ENCODE results near the gene ALG10B.
"Not testable (repeated sequence)": the region's sequence is repeated elsewhere in the genome, so short reads cannot be mapped to it uniquely, and the experiment has no call there.

Gene ALG10B

DNA sequence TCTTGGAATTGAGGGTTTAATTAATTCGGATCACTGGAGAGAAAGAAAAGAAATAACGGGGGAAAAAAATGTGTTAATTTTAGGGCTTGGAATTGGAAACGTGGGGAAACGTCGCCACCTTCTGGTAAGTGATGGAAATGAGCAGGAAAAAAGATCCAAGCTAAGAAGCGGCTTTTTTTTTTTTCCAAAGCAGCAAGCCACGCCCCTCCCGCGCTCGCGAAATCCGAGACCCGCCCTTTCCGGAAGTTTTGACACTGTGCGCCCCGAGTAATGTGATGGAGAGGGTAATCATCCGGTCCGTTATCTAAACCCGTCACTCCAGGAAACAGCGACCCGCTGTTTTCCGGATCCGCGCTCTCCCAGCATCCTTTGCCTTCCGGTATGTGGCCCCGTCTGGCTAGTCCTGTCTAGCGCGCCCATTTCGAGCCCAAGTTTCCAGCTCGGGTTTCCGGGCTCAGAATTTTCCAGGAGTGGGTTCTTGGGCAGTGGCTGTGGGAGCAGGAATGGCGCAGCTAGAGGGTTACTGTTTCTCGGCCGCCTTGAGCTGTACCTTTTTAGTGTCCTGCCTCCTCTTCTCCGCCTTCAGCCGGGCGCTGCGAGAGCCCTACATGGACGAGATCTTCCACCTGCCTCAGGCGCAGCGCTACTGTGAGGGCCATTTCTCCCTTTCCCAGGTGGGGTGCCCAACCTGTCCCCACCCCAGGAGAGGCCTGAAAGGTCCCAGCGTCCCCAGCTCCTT, at the start of gene ALG10B:
ALG10B (plus strand) TSS at position 384 of the 739 bp plus-strand sequence; CDS start at position 504, 120 bp downstream.
- in situ Hi-C loops (cut with MboI; ENCODE audit: low sequenced_read_pairs): no loop called here

DNA sequence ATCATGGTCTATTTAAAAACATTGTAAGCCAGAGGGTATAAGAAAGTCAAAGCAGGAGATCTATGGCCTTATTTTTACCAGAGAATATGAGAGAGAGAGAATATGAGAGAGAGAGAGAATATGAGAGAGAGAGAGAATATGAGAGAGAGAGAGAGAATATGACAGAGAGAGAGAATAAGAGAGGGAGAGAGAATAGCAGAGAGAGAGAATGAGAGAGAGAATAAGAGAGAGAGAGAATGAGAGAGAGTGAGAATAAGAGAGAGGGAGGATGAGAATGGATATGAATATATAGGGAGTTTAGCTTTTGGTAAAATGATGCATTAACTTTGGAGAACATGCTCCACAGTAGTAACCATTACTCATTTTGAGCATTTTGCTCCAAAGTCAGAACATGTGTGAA, 48.0 kb upstream of the ALG10B start:
- in situ Hi-C loops (cut with MboI; ENCODE audit: low sequenced_read_pairs): no loop called here

GRCh38 chr12:38269897-38270296, 46.7 kb upstream of the ALG10B start:
- in situ Hi-C loops (cut with MboI; ENCODE audit: low sequenced_read_pairs): no loop called here

DNA sequence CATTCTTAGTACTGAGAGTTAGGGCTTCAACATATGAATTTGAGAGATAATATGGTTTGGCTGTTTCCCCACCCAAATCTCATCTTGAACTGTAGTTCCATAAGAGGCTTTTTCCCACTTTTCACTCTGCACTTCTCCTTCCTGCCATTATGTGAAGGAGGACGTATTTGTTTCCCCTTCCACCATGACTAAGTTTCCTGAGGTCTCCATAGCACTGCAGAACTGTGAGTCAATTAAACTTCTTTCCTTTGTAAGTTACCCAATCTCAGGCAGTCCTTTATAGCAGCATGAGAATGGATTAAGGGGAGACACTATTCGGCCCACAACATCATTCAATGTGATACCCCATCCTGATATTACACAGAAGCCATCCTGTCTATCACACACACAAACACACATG, 36.8 kb upstream of the ALG10B start:
- in situ Hi-C loops (cut with MboI; ENCODE audit: low sequenced_read_pairs): no loop called here

DNA sequence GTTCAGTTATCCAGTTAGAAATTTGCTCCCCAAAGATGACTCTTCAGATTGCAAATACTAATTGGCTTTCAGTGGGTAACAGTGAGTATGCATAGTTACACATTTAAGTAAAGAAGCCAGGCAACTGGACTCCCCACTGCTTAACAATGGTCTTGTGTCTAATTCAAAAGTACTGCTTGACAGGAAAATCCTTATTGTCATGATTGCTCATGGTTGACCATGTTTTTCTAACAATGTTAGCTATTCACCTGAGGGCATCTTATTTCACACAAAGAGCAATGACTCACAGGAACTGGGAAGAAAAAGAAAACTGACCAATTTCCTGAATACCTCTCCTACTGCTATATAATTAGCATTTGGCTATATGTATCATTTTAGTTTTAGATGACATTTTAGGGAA, 33.7 kb upstream of the ALG10B start:
- in situ Hi-C loops (cut with MboI; ENCODE audit: low sequenced_read_pairs): no loop called here

DNA sequence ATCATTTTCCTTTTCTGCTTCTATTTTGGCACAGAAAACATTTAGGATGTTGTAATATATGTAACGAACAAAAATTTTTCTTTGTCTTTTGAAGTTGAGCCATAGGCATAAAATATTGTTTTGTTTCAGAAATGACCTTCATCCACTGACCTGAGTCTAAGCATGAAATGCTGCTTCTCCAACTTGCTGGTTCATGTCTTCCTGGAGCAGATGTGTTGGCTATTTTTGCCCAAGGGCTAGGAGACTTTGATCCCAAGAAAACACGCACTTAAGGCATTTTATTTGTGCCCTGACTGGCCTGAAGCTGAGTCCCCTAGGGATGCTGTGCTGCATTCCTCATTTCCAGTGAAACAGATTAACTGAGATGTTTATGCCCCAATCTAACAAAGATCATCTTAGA, 27.2 kb upstream of the ALG10B start:
- in situ Hi-C loops (cut with MboI; ENCODE audit: low sequenced_read_pairs): no loop called here

GRCh38 chr12:38291160-38291559, 25.4 kb upstream of the ALG10B start:
- in situ Hi-C loops (cut with MboI; ENCODE audit: low sequenced_read_pairs): no loop called here

DNA sequence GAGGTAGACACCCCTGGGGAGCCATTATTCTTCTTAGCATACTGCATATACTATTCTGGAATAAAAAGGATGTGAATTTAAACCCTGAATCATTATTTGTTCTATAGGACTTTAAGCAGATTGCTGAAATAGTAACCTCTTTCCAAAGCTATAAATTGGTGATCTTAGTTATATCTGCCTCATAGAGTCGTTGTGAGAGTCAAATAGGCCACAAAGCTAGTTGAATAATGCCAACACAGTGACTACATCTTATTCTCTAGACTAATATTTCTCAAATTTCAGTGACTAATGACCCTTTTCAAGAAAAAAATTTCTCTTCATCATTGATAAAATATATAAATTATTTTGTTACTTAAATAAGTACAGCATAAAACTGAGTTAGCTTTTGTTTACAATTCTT, 13.6 kb upstream of the ALG10B start:
- in situ Hi-C loops (cut with MboI; ENCODE audit: low sequenced_read_pairs): not testable (repeated sequence)

GRCh38 chr12:38321966-38322365, 5.4 kb downstream of the ALG10B start:
- in situ Hi-C loops (cut with MboI; ENCODE audit: low sequenced_read_pairs): not testable (repeated sequence)

DNA sequence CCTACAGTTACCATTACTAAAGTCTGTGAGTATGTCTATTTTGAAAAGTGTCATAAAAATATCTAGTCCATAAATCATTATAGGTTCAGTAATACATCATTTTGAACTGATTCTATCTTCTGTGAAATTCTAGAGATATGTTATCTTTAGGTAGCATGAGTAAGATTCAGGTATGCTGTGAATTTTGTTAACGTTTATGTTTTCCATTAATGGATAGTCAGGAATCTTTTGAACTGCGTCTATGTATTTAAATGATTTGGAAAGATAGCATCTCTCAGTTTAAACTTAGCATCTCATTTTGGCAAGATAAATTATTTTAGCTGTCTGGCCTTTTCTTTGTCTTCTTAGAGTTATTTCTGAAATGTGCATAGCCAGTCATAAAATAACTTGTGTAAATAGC, 8.3 kb downstream of the ALG10B start:
- in situ Hi-C loops (cut with MboI; ENCODE audit: low sequenced_read_pairs): no loop called here

GRCh38 chr12:38327356-38327755, 10.8 kb downstream of the ALG10B start:
- in situ Hi-C loops (cut with MboI; ENCODE audit: low sequenced_read_pairs): no loop called here

- in situ Hi-C loops (cut with MboI; ENCODE audit: low sequenced_read_pairs): no loop called here
Observed at GRCh38 chr12:38328306-38328895, 11.8 kb downstream of the ALG10B start.

- in situ Hi-C loops (cut with MboI; ENCODE audit: low sequenced_read_pairs): not testable (repeated sequence)
Observed at GRCh38 chr12:38330414-38330813, 13.8 kb downstream of the ALG10B start.

DNA sequence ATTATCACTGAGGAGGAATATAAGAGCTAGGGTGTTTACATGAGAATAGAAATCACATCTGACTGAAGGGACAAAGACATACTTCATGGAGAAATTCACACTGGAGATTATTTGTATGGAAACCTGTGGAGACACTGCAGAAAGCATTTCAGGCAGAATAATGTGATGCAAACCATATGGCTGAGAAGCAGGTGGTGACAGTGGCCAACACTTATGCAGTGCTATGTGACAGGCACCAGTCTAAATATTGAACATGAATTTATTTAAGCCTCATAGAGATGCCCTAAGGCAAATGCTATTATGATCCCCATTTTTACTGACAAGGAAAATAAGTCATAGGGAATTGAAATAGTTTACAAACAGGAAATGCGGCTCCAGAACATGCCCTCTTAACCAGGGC, 16.2 kb downstream of the ALG10B start:
- in situ Hi-C loops (cut with MboI; ENCODE audit: low sequenced_read_pairs): no loop called here

DNA sequence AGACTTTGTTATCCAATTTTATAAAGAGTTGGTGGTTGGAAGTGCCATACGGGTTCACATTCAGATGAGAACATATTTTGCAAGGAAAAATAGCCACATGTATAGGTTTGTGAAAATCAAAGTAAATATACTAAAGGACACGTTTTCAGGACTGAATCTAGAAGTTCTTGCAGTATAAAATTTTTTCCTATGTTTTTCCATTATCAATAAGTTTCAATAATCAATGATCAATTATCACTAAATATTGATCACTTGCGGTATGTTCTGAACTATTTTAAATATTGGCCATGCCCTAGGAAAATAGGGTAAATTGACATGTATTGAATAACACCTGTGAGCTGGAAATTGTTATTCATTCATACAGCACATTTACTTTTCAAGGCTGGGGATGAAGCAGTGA, 25.9 kb downstream of the ALG10B start:
- in situ Hi-C loops (cut with MboI; ENCODE audit: low sequenced_read_pairs): no loop called here

DNA sequence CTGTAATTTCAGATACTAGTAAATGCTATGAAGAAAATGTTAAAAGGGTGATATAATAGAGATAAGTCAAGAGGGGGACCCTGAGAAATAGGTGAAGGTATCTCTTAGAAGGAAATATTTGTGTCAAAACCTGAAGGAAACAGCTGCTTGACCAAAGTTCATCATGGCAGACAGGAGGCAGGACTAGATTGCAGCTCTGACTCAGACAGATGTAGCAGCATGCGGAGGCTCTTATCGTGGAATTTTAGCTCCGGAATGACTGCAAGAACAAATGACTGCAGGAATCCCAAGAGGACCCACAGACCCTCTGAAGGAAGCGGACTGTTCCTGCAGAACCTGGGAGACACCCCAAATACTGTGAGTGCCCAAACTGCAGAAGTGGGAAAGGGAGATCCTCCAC, 26.7 kb downstream of the ALG10B start:
- in situ Hi-C loops (cut with MboI; ENCODE audit: low sequenced_read_pairs): not testable (repeated sequence)

GRCh38 chr12:38343916-38344315, 27.3 kb downstream of the ALG10B start:
- in situ Hi-C loops (cut with MboI; ENCODE audit: low sequenced_read_pairs): not testable (repeated sequence)

GRCh38 chr12:38350342-38351174, 34.0 kb downstream of the ALG10B start:
- in situ Hi-C loops (cut with MboI; ENCODE audit: low sequenced_read_pairs): no loop called here

DNA sequence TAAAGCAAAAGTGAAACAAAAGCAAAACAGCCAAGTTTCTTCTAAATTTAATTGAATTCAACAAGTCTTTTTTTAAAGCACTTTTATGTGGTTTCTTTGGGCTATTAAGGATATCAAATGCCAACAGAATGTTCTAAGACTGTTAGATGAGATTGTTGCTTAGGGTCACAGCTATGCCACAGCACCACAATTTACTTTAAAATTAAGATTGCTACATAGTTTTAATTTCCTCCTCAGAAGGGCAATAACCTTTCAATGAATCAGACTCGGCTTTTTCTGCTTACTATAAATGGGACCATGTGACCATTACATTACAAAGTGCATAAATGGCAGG, 34.6 kb downstream of the ALG10B start:
- in situ Hi-C loops (cut with MboI; ENCODE audit: low sequenced_read_pairs): not testable (repeated sequence)

DNA sequence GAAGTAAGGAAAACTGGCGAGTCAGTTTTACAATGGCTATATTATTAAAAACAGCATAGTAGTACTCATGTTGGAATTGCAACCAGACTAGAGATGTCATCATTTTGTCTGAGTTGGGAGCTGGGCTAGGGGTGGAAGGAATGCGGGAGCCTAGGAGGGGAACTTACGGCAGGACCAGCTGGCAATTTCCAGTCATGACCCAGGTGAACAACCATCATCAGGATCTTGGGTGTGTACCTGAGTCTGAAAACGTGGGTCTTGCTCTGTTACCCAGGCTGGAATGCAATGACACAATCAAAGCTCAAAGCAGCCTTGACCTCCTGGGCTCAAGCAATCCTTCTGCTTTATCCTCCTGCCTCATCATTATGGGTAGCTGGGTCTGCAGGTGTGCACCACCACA, 50.9 kb downstream of the ALG10B start:
- in situ Hi-C loops (cut with MboI; ENCODE audit: low sequenced_read_pairs): no loop called here

- in situ Hi-C loops (cut with MboI; ENCODE audit: low sequenced_read_pairs): no loop called here
Observed at GRCh38 chr12:38370311-38370710, 53.7 kb downstream of the ALG10B start.

GRCh38 chr12:38373784-38374183, 57.2 kb downstream of the ALG10B start:
- in situ Hi-C loops (cut with MboI; ENCODE audit: low sequenced_read_pairs): no loop called here
